Gastroesophageal sphincter (tissue), 4 donors: Measurements from ENCODE around the gene SIDT1. TPM values are rescaled to one million over a fixed set of nuclear protein-coding genes. Genes with fewer than 3 reads are reported as not detected.

Source experiments
- ATAC-seq: fragments of 150-250 bp; one replicate; pipeline ENCODE4 v1.9.1; 2016; ENCODE audit warnings: mild to moderate bottlenecking, moderate library complexity
- H3K27ac ChIP-seq, 4 donors: fragments of 200-600 bp; sonication (generic) in 3 of 4; 1 replicate in 3 of 4; 2 replicates in 1 of 4; pipeline ENCODE4 v1.5.1; 2016 to 2019
- H3K27me3 ChIP-seq: fragments of 200-600 bp; sonication (generic); one replicate; pipeline ENCODE4 v1.5.1; 2019
- H3K36me3 ChIP-seq, 2 donors: fragments of 200-600 bp; sonication (generic); one replicate each; pipeline ENCODE4 v1.5.1; 2019; ENCODE audit warnings: control low read depth in 1 of 2
- H3K4me1 ChIP-seq, 3 donors: fragments of 200-600 bp; sonication (generic); 1 replicate in 2 of 3; 2 replicates in 1 of 3; pipeline ENCODE4 v1.5.1; 2016 to 2019; ENCODE audit warnings: control low read depth in 2 of 3
- H3K4me3 ChIP-seq, 2 donors: fragments of 200-600 bp; sonication (generic); one replicate each; pipeline ENCODE4 v1.5.1; 2019; ENCODE audit warnings: mild to moderate bottlenecking in 1 of 2, moderate library complexity in 1 of 2
- H3K9me3 ChIP-seq, 3 donors: fragments of 200-600 bp; sonication (generic); one replicate each; pipeline ENCODE4 v1.5.1; 2017 to 2019; ENCODE audit warnings: control low read depth in 2 of 3
- EP300 ChIP-seq: sonication (generic); formaldehyde crosslinking; IDR thresholded peaks from one replicate; pipeline ENCODE4 v1.6.1; 2017; ENCODE audit warnings: antibody characterized with exemption, mild to moderate bottlenecking
- POLR2A ChIP-seq, 2 donors: fragments of 450-650 bp; IDR thresholded peaks; one replicate each; pipeline ENCODE4 v1.6.1; 2017; ENCODE audit warnings: antibody characterized with exemption in 2 of 2, mild to moderate bottlenecking in 2 of 2, moderate library complexity in 1 of 2
- POLR2AphosphoS5 ChIP-seq: sonication (generic); formaldehyde crosslinking; IDR thresholded peaks from one replicate; pipeline ENCODE4 v1.6.1; 2017; ENCODE audit warnings: antibody characterized with exemption
- WGBS, 2 donors: methylation state at CpG; one replicate each; pipeline ENCODE4 v1.1.5; 2018; ENCODE audit warnings: low coverage in 1 of 2; 5-methylcytosine and 5-hydroxymethylcytosine counted together
- total RNA-seq, 4 donors: library from RNA; depleted of rRNA; stranded (reverse); fragments of >200 nt; gene quantifications; one replicate each; pipeline ENCODE4 v1.1.0, GENCODE V29; 2016
- TF ChIP-seq, protein P1 (sequence below), 4 experiments: fragments of 200-600 bp in 2 of 4; fragments of 450-650 bp in 2 of 4; sonication (generic) in 1 of 4; IDR thresholded peaks; one replicate each; pipeline ENCODE4 v1.5.1; 2017 to 2019; ENCODE audit warnings: antibody characterized with exemption in 4 of 4, mild to moderate bottlenecking in 2 of 4, moderate library complexity in 2 of 4

SIDT1 gene
- total RNA-seq, 4 donors from 2014 or later = 0.15 to 0.99 (median 0.86) TPM

DNA sequence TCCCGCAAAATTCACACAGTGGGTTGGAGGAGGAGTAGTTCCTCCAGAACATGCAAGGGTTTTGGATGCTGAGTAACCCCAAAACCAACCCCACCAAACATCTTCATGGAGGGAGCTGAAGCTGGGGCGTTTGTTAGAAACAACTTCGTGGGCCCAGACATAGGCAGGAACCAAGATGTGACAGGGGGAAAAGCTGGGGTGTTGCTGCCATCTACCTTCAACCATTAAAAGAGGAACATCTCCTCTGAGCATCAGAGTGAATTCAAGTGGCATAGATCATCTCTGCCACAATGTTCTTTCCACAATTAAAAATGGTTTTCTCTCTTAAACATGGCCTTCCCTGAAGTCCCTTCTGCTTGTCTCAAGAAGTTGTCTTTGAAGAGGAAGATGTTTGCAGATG is 20.5 kb downstream of the SIDT1 start:
- TF ChIP-seq EP300 (no peak), POLR2A (IDR thresholded peaks at IDR 0.05) (no peak), POLR2AphosphoS5 (no peak)
- TF ChIP-seq, protein P1, sequence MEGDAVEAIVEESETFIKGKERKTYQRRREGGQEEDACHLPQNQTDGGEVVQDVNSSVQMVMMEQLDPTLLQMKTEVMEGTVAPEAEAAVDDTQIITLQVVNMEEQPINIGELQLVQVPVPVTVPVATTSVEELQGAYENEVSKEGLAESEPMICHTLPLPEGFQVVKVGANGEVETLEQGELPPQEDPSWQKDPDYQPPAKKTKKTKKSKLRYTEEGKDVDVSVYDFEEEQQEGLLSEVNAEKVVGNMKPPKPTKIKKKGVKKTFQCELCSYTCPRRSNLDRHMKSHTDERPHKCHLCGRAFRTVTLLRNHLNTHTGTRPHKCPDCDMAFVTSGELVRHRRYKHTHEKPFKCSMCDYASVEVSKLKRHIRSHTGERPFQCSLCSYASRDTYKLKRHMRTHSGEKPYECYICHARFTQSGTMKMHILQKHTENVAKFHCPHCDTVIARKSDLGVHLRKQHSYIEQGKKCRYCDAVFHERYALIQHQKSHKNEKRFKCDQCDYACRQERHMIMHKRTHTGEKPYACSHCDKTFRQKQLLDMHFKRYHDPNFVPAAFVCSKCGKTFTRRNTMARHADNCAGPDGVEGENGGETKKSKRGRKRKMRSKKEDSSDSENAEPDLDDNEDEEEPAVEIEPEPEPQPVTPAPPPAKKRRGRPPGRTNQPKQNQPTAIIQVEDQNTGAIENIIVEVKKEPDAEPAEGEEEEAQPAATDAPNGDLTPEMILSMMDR (IDR thresholded peaks at IDR 0.05) = no peak
- no peaks in the 10 kb centered on the region for H3K27me3 ChIP-seq
- no peak overlapping the region for H3K27ac ChIP-seq
- H3K4me1 ChIP-seq = no peaks in the 10 kb centered on the region
- H3K36me3 ChIP-seq = no peaks in the 10 kb centered on the region
- peaks cover 0 to 10% (median 0%) of the 10 kb centered on the region in 3 donors for H3K9me3 ChIP-seq
- 24 to 67% methylated on average over 1 to 2 of the region's 3 CpGs for WGBS, 2 donors
- H3K4me3 ChIP-seq = no peak overlapping the region
- no peak for ATAC-seq

DNA sequence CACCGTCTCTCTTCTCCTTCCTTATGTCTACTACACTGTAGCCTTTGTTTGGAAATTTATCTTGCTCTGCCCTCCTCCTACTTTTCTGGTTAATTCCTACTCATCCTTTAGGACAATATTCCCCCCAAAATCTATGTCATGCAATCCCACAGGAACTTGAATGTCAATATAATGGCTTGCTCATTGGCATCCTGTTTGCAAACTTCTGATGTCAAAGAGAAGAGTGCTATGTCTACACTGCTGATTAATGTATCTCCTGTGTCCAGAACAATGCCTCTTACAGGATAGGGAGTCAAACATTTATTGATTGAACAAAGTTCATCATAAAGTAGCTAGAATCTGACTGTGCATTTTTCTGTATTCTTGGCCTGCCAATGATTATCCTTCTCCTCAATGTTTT is 22.8 kb downstream of the SIDT1 start:
- no peak for ATAC-seq
- H3K4me3 ChIP-seq = no peak overlapping the region
- H3K9me3 ChIP-seq = no peaks in the 10 kb centered on the region
- TF ChIP-seq, protein P1 (IDR thresholded peaks at IDR 0.05) = no peak
- no peak for TF ChIP-seq POLR2AphosphoS5
- no peak for TF ChIP-seq POLR2A (IDR thresholded peaks at IDR 0.05)
- no peak for TF ChIP-seq EP300
- no peak overlapping the region for H3K27ac ChIP-seq
- 80 to 92% methylated on average over 1 of the region's 1 CpG for WGBS, 2 donors
- no peaks in the 10 kb centered on the region for H3K36me3 ChIP-seq
- no peaks in the 10 kb centered on the region for H3K4me1 ChIP-seq
- H3K27me3 ChIP-seq = no peaks in the 10 kb centered on the region

DNA sequence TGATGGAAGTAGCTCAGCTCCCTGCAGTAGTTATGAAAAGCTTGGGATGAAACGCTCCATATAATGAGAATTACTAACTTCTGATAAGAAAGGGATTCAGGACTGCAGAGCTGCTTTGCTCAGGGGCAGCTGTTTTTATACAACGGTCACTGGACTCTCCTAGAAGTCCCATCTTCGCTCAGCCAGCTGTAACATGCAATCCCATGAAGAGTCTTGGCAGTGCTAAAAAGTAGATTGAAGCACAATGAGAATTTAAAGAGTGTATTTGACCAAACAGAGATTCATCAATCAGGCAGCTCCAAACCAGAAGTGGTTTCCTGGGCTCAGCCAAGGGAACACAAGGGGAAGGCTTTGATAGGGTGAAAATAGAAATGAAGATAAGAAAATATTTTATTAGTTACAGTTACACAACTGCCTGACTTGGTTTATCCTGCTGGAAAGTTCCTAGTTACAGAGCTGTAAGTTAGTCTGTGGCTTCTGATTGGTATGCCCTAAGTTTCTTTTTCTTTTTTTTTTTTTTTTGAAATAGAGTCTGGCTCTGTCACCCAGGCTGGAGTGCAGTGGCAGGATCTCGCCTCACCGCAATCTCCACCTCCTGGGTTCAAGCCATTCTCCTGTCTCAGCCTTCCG is 24.1 kb downstream of the SIDT1 start:
- WGBS, 2 donors = 13 to 56% methylated on average over 3 to 5 of the region's 6 CpGs
- no peaks in the 10 kb centered on the region for H3K36me3 ChIP-seq
- no peaks in the 10 kb centered on the region for H3K9me3 ChIP-seq
- no peak overlapping the region for H3K4me3 ChIP-seq
- H3K27me3 ChIP-seq = no peaks in the 10 kb centered on the region
- H3K27ac ChIP-seq = no peak overlapping the region
- no peak for TF ChIP-seq POLR2AphosphoS5
- TF ChIP-seq POLR2A (IDR thresholded peaks at IDR 0.05) = no peak
- TF ChIP-seq EP300 = no peak
- TF ChIP-seq, protein P1 (IDR thresholded peaks at IDR 0.05) = no peak
- no peaks in the 10 kb centered on the region for H3K4me1 ChIP-seq
- no peak for ATAC-seq

DNA sequence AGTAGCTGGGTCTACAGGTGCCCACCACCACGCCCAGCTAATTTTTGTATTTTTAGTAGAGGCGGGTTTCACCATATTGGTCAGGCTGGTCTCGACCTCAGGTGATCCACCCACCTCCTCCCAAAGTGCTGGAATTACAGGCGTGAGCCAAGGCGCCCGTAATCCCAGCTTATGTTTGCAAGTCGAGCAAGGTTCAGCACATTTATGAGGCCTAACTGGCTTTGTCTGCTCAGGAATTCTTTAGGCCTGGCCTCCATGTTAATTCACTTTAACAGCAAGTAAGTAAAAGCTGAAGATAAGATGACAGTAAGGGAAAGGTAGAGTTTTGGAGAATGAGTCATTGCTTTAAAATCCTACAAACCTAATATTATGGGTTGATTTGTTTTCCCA is 24.6 kb downstream of the SIDT1 start:
- 90 to 96% methylated on average over 4 of the region's 7 CpGs for WGBS, 2 donors

DNA sequence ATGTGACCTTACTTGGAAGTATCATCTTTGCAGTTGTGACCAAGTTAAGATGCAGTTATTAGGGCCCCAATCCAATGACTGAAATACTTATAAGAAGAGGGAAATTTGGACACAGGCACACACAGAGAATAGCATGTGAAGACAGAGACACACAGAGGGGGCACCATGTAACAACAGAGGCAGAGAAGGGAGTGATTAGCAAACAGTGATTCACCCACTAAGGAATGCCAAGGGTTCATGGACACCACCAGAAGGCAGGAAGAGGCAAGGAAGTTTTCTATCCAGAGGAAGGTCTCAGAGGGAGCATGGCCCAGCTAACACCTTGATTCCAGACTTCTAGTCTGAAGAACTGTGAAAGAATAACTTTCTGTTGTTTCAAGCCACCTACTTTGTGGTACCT is 25.0 kb downstream of the SIDT1 start:
- H3K27ac ChIP-seq = no peak overlapping the region
- no peak overlapping the region for H3K4me3 ChIP-seq
- H3K27me3 ChIP-seq = no peaks in the 10 kb centered on the region
- no peaks in the 10 kb centered on the region for H3K36me3 ChIP-seq
- ATAC-seq = no peak
- no peaks in the 10 kb centered on the region for H3K9me3 ChIP-seq
- TF ChIP-seq POLR2A (IDR thresholded peaks at IDR 0.05) = no peak
- no peak for TF ChIP-seq EP300
- TF ChIP-seq POLR2AphosphoS5 = no peak
- TF ChIP-seq, protein P1 (IDR thresholded peaks at IDR 0.05) = no peak
- no peaks in the 10 kb centered on the region for H3K4me1 ChIP-seq

More for the DNA sequence above, 24.6 kb downstream of the SIDT1 start:
- Histone ChIP-seq H3K27me3 (no peaks in the 10 kb centered on the region), H3K27ac (no peak overlapping the region), H3K4me3 (no peak overlapping the region), H3K9me3 (no peaks in the 10 kb centered on the region), H3K4me1 (no peaks in the 10 kb centered on the region), H3K36me3 (no peaks in the 10 kb centered on the region)
- no peak for ATAC-seq
- TF ChIP-seq EP300 (no peak), POLR2AphosphoS5 (no peak), POLR2A (IDR thresholded peaks at IDR 0.05) (no peak)
- TF ChIP-seq, protein P1 (IDR thresholded peaks at IDR 0.05) = no peak
